Dendritic cell treated with granulocyte-macrophage colony-stimulating factor and Interleukin-4, amounts not matched to agents 40 ng/mL and 50 ng/mL, for 4 days (primary cell): ENCODE data around the gene SLC22A5.
"Not testable (repeated sequence)": the region's sequence is repeated elsewhere in the genome, so short reads cannot be mapped to it uniquely, and the experiment has no call there.

Source experiments
- H3K27ac Mint-ChIP-seq: one replicate; pipeline ENCODE4 v1.8.0; 2022; ENCODE audit warnings: mild to moderate bottlenecking, mixed read lengths
- H3K27me3 Mint-ChIP-seq: one replicate; pipeline ENCODE4 v1.8.0; 2022; ENCODE audit warnings: mild to moderate bottlenecking, mixed read lengths
- H3K36me3 Mint-ChIP-seq: one replicate; pipeline ENCODE4 v1.8.0; 2022; ENCODE audit warnings: low read depth, mixed read lengths
- H3K4me1 Mint-ChIP-seq: one replicate; pipeline ENCODE4 v1.8.0; 2022; ENCODE audit warnings: low read depth, mixed read lengths
- H3K4me3 Mint-ChIP-seq: one replicate; pipeline ENCODE4 v1.8.0; 2022; ENCODE audit warnings: mild to moderate bottlenecking, moderate library complexity, mixed read lengths
- H3K9me3 Mint-ChIP-seq: one replicate; pipeline ENCODE4 v1.8.0; 2022; ENCODE audit warnings: mixed read lengths
- intact Hi-C: fragments of 100-400 bp; cut with micrococcal nuclease; formaldehyde crosslinking; loops from one replicate; pipeline ENCODE4 v1.15.0; 2022

The SLC22A5 gene

DNA sequence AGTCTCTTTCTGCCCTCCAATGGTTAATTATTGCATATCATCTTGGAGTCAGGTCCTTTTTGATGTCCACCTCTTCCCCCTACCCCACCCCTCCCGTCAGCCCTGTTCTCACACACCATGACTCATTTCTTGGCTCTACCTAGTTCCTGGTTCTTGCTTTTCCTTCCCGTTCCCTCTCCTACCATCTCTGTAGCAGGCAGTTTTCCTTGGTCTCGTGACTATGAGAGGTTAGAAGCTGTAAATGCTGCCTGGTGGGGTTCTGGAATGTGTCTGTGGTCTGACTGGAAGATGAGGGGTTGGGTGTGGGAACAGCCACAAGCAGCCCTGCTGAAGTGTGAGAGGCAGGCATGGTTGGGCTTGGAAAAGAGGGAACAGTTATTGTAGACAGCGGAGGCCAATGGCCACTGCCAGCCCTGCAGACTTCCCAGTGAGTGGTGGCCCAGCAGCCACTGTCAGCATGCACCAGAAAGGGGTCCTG is 18.2 kb downstream of the SLC22A5 start:
- Mint-ChIP-seq H3K27me3 (no peaks in the 10 kb centered on the region), H3K4me1 (peaks cover 53% of the 10 kb centered on the region), H3K9me3 (no peaks in the 10 kb centered on the region), H3K36me3 (peaks cover 34% of the 10 kb centered on the region), H3K27ac (peak overlapping the region; percentile 88), H3K4me3 (peak overlapping the region; percentile 44)
- intact Hi-C loops = loop anchor here (1.0 to 5.0 kb wide), 3 partner anchors 24 to 495 kb away; no protein-coding TSS in a partner anchor

DNA sequence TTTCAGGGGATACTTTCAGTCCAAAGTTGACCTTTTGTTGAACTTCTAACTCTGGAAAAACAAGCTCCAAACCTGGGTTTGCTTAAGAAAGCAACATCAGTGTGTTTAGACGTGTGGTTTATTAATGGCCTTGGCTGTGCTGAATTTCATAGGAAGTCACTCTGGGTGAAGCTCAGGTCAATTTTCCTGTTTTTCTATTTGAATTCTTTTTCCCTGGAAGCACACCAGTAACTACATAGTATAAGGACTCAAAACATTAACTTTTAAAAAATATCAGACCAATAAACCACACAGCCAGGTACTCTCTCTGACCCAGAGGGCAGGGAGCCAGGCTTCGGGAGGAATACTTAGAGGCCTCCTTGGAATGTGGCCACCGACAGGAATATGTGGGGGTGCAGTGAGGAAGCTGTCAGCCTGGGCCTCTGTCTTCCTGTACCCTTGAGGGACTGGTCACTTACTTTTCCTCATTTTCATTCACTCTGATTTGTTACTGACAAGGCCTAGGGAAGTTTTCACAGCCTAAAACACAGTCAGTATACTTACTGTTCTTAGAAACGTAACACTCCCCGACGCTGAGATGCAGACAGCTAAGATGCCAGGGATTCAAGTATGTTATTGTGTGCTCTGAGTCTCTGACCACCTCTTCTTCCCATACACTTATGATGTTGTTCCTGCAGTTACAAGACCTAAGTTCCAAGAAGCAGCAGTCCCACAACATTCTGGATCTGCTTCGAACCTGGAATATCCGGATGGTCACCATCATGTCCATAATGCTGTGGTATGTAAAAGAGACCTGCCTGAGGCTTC is 18.9 kb downstream of the SLC22A5 start:
- Mint-ChIP-seq H3K4me3 (no peak overlapping the region), H3K27me3 (no peaks in the 10 kb centered on the region), H3K27ac (peak overlapping the region; percentile 88), H3K9me3 (no peaks in the 10 kb centered on the region), H3K4me1 (peaks cover 53% of the 10 kb centered on the region), H3K36me3 (peaks cover 38% of the 10 kb centered on the region)
- intact Hi-C loops = loop anchor here (5.0 kb wide), 2 partner anchors 324 to 494 kb away; no protein-coding TSS in a partner anchor

DNA sequence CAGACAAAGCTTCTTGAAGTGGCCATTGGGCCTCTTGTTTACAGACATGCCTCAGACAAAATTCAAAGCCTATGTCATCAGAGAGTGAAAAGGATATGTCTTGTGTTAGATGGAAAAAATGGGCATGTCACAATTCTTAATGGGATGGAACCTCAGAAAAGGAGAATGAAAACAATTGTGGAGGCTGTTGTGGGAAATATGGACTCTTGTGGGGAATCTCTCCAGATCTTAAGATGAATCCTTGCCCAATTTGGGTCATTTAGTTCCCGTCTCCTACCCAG is 19.5 kb downstream of the SLC22A5 start:
- peaks cover 43% of the 10 kb centered on the region for H3K36me3 Mint-ChIP-seq
- no peaks in the 10 kb centered on the region for H3K9me3 Mint-ChIP-seq
- H3K4me3 Mint-ChIP-seq = no peak overlapping the region
- peak overlapping the region; percentile 88 for H3K27ac Mint-ChIP-seq
- intact Hi-C loops = loop anchor here (5.0 kb wide), 2 partner anchors 323 to 493 kb away; no protein-coding TSS in a partner anchor
- H3K4me1 Mint-ChIP-seq = peaks cover 53% of the 10 kb centered on the region
- H3K27me3 Mint-ChIP-seq = no peaks in the 10 kb centered on the region

DNA sequence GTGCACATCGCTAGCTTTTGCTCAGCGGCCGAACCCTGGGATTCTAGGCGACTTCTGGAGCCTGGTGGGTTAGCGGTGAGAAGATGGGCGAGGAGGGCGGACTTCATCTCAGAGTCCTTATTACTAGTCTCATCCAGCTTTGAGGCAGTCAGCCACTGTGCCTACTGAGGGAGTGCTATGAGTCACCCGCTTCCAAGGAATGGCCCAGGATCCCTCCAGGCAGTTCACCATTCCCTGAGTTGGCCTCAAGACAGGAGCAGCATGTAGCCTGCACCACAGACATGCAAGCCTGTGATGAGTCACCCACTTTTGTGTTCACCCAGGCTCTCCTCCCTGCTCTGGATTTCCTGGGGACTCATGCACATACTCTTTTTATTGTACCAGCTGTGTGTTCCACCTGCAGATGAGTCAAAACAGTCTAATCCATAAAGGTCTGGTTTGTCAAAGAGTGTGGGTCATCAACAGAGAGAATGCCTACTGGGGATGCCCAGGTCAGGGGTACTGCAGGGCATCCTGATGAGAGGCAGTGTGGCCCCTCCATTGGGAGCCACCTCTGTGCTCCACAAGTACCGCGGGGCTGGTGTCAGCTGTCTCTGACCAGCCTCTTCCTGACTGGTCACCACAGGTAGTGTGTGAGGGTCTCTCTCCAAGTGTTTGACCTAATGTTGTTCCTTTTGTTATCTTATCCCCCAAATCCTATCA is 20.2 kb downstream of the SLC22A5 start:
- Mint-ChIP-seq H3K4me3 (no peak overlapping the region), H3K27ac (peak overlapping the region; percentile 88), H3K9me3 (no peaks in the 10 kb centered on the region), H3K27me3 (no peaks in the 10 kb centered on the region), H3K4me1 (peaks cover 53% of the 10 kb centered on the region), H3K36me3 (peaks cover 45% of the 10 kb centered on the region)
- intact Hi-C loops = loop anchor here (5.0 kb wide), 2 partner anchors 323 to 493 kb away; no protein-coding TSS in a partner anchor

DNA sequence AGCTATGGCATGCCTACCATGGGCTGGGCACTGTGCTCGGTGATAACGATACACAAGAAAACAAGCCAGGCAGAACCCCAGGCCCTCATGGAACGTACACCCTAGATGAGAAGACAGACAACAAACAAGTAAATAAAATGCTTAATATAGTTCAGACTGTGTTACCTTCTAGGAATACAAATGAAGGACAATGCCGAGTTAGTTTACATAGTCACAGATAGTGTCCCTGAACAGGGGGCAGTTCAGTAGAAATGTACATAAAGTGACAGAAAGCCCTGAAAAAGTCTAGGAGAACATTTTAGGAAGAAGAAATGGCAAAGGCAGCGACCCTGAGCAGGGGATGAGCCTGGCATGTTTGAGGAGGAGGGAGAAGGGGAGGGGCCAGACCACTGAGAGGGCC is 21.7 kb downstream of the SLC22A5 start:
- peaks cover 54% of the 10 kb centered on the region for H3K36me3 Mint-ChIP-seq
- no peaks in the 10 kb centered on the region for H3K9me3 Mint-ChIP-seq
- intact Hi-C loops = no loop called here
- no peaks in the 10 kb centered on the region for H3K27me3 Mint-ChIP-seq
- H3K27ac Mint-ChIP-seq = no peak overlapping the region
- peaks cover 42% of the 10 kb centered on the region for H3K4me1 Mint-ChIP-seq
- H3K4me3 Mint-ChIP-seq = no peak overlapping the region

DNA sequence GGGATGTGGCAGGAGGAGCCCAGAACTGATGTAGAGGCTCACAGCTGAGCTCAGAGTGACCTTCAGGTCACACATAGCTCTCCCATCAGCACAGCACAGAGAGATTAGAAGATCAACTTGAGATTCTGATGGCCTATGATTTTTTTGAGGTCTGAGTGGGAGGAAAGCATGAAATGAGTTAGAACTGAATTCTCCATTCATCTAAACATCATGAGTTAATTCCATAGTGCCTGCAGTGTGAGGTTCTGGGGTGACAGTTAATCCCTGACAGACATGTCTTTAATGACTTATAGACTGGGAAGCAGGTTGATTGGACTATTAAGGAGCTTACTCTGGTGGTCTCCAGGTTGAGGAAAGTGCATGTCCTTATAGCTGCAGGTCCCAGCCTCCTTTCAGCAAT is 22.4 kb downstream of the SLC22A5 start:
- intact Hi-C loops = no loop called here
- Mint-ChIP-seq H3K27ac (no peak overlapping the region), H3K27me3 (no peaks in the 10 kb centered on the region), H3K4me3 (no peak overlapping the region), H3K4me1 (peaks cover 35% of the 10 kb centered on the region), H3K9me3 (no peaks in the 10 kb centered on the region), H3K36me3 (peaks cover 54% of the 10 kb centered on the region)

DNA sequence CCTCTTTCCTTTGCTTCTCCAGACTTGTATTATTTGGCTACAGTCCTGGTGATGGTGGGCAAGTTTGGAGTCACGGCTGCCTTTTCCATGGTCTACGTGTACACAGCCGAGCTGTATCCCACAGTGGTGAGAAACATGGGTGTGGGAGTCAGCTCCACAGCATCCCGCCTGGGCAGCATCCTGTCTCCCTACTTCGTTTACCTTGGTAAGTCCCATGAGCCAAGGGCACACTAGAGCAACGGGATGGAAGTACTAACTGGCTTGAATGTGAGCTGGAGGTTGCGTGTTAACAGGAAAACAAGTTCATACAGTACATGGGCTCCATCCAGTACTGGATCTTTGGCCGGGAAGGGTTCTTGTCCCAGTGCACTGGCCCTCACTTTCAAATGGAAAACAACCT is 22.9 kb downstream of the SLC22A5 start:
- Mint-ChIP-seq H3K36me3 (peaks cover 54% of the 10 kb centered on the region), H3K9me3 (no peaks in the 10 kb centered on the region), H3K27me3 (no peaks in the 10 kb centered on the region), H3K4me3 (no peak overlapping the region), H3K4me1 (peaks cover 30% of the 10 kb centered on the region), H3K27ac (no peak overlapping the region)
- intact Hi-C loops = no loop called here

DNA sequence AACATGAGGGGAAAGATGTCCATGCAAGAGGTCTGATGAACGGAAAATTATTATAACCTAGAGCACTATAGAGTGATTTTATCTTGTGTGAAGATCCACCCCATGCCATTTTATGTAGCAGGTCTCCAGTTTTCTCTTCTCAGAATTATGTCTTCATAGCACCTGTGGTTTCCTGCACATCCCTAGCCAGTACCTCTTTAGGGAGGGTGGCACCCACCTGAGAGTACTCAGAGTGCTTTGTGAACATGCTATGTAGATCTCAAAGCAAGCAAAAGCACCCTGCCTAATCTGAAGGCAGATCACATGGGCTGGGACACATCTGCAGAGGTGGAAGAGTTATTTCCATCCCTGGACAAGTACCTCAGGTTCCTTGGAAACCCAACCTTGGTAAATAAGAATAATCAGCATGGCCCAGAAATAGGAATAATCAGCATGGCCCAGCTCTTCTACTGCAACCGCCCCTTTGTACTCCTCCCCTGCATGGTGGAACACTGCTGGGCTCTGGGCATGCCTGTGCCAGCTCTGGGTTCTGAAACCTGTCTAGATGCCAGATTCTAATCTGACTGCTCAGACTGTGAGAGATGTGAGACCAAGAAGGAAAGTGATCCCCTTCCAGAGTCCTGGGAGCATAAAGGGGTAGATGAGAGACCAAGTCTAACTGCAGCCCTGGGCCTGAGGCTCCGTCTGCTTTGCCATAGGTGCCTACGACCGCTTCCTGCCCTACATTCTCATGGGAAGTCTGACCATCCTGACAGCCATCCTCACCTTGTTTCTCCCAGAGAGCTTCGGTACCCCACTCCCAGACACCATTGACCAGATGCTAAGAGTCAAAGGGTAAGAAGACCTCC is 23.7 kb downstream of the SLC22A5 start:
- Mint-ChIP-seq H3K27me3 (no peaks in the 10 kb centered on the region), H3K36me3 (peaks cover 54% of the 10 kb centered on the region), H3K4me1 (peaks cover 27% of the 10 kb centered on the region), H3K9me3 (no peaks in the 10 kb centered on the region), H3K4me3 (no peak overlapping the region), H3K27ac (no peak overlapping the region)
- intact Hi-C loops = no loop called here

DNA sequence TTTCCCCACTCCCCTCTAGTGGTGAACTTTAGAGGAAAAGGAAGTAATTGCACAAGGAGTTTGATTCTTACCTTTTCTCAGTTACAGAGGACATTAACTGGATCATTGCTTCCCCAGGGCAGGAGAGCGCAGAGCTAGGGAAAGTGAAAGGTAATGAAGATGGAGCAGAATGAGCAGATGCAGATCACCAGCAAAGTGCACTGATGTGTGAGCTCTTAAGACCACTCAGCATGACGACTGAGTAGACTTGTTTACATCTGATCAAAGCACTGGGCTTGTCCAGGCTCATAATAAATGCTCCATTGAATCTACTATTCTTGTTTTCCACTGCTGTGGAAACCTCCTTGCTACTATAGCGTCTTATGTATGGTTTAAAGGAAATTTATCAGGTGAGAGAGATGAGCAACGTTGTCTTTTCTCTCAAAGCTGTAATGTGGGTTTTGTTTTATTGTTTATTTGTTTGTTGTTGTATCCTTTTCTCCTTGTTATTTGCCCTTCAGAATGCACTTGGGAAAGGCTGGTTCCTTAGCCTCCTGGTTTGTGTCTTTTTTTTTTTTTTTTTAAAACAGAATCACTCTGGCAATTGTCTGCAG is 25.3 kb downstream of the SLC22A5 start:
- Mint-ChIP-seq H3K27ac (no peak overlapping the region), H3K9me3 (no peaks in the 10 kb centered on the region), H3K36me3 (peaks cover 48% of the 10 kb centered on the region), H3K27me3 (peaks cover 3% of the 10 kb centered on the region), H3K4me3 (no peak overlapping the region), H3K4me1 (peaks cover 11% of the 10 kb centered on the region)
- intact Hi-C loops = no loop called here

DNA sequence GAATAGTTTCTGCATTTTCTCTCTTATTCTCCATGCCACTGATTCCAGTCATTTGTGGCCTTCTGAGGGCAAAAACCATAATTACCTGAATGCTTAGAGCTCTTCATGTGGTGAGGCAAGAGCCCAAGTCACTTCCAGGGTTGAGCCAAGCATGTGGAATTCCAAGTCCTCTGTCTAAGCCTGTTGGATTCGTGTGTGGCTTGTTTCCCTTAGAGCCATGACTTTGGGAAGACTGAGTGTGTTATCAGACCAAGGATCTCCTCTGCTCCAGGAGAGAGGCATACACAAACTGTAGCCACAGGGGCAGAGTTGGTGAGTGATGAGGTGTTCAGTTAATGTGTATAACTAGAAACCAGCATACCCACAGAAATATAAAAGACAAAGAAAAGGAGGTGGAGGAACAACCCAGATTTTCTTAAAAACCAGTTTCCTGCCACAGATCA is 27.1 kb downstream of the SLC22A5 start:
- Mint-ChIP-seq H3K4me1 (peaks cover 5% of the 10 kb centered on the region), H3K27me3 (peaks cover 3% of the 10 kb centered on the region), H3K27ac (no peak overlapping the region), H3K9me3 (no peaks in the 10 kb centered on the region), H3K4me3 (no peak overlapping the region), H3K36me3 (peaks cover 44% of the 10 kb centered on the region)
- intact Hi-C loops = no loop called here

DNA sequence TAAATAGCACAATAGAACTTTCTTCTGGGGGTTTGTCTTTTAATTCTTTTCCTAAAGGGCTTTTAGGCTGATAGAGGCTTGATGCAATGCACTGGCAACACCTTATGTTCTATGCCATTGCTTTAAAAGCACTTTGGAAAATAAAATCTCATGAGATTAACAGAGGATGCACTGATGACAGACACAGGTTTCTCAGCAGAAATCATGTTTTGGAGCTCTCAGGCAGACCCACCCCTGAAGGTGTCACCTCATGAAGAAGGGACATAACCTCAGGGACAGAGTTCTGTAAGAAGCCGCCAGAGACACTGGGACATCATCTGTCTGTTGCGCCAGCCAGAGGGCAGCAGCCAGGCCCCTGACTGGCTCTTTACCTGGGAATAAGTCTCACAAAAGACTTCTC is 27.7 kb downstream of the SLC22A5 start:
- peaks cover 38% of the 10 kb centered on the region for H3K36me3 Mint-ChIP-seq
- no peaks in the 10 kb centered on the region for H3K9me3 Mint-ChIP-seq
- peaks cover 3% of the 10 kb centered on the region for H3K27me3 Mint-ChIP-seq
- H3K4me1 Mint-ChIP-seq = peaks cover 5% of the 10 kb centered on the region
- H3K4me3 Mint-ChIP-seq = no peak overlapping the region
- intact Hi-C loops = no loop called here
- H3K27ac Mint-ChIP-seq = no peak overlapping the region

DNA sequence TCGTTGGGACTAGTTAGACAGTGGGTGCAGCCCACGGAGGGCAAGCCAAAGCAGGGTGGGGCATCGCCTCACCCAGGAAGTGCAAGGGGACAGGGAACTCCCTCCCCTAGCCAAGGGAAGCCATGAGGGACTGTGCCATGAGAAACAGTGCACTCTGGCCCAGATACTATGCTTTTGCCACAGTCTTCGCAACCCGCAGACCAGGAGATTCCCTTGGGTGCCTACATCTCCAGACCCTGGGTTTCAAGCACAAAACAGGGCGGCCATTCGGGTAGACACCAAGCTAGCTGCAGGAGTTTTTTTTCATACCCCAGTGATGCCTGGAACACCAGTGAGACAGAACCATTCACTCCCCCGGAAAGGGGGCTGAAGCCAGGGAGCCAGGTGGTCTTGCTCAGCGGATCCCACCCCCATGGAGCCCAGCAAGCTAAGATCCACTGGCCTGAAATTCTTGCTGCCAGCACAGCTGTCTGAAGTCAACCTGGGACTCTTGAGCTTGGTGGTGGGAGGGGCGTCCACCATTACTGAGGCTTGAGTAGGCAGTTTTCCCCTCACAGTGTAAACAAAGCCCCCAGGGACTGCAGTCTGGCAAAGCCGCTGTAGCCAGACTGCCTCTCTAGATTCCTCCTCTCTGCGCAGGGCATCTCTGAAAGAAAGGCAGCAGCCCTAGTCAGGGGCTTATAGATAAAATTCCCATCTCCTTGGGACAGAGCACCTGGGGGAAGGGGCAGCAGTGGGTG is 28.6 kb downstream of the SLC22A5 start:
- H3K4me1 Mint-ChIP-seq, H3K27ac Mint-ChIP-seq, intact Hi-C loops, H3K27me3 Mint-ChIP-seq, H3K9me3 Mint-ChIP-seq, H3K4me3 Mint-ChIP-seq: not testable (repeated sequence)
- H3K36me3 Mint-ChIP-seq = peaks cover 31% of the 10 kb centered on the region

DNA sequence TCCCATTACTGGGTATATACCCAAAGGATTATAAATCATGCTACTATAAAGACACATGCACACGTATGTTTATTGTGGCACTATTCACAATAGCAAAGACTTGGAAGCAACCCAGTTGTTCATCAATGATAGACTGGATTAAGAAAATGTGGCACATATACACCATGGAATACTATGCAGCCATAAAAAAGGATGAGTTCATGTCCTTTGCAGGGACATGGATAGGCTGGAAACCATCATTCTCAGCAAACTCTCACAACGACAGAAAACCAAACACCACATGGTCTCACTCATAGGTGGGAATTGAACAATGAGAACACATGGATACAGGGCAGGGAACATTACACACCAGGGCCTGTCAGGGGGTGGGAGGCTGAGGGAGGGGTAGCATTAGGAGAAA is 34.5 kb downstream of the SLC22A5 start:
- intact Hi-C loops, H3K9me3 Mint-ChIP-seq, H3K4me3 Mint-ChIP-seq, H3K4me1 Mint-ChIP-seq, H3K27me3 Mint-ChIP-seq, H3K27ac Mint-ChIP-seq, H3K36me3 Mint-ChIP-seq: not testable (repeated sequence)
